Liver (tissue), 9 donors: ENCODE results near the gene MAPRE3. TPM values are rescaled to one million over a fixed set of nuclear protein-coding genes. Genes with fewer than 3 reads are reported as not detected.

ENCODE experiments used
- DNase-seq: peaks from one replicate; pipeline ENCODE4 v3.0.0-alpha.2; 2017; ENCODE audit warnings: low spot score
- H3K27ac ChIP-seq, 2 donors: one replicate each; pipeline ENCODE4 v1.7.0; 2013; ENCODE audit warnings: inconsistent platforms in 2 of 2, low read length in 2 of 2, control low read depth in 1 of 2, low read depth in 1 of 2, mild to moderate bottlenecking in 1 of 2
- H3K27me3 ChIP-seq, 4 donors: one replicate each; pipeline versions ENCODE4 v1.6.1 to v1.7.0; 2013; ENCODE audit warnings: low read length in 3 of 4, inconsistent platforms in 1 of 4, mild to moderate bottlenecking in 1 of 4, moderate library complexity in 1 of 4; ENCODE audit not compliant: control insufficient read depth in 4 of 4, insufficient read depth in 4 of 4
- H3K36me3 ChIP-seq, 4 donors: one replicate each; pipeline versions ENCODE4 v1.6.1 to v1.7.0; 2013; ENCODE audit warnings: low read length in 3 of 4, mild to moderate bottlenecking in 3 of 4, low read depth in 1 of 4, moderate library complexity in 1 of 4; ENCODE audit not compliant: control insufficient read depth in 4 of 4, insufficient read depth in 3 of 4
- H3K4me1 ChIP-seq, 4 donors: one replicate each; pipeline versions ENCODE4 v1.6.1 to v1.7.0; 2013; ENCODE audit warnings: low read length in 3 of 4, mild to moderate bottlenecking in 3 of 4, moderate library complexity in 1 of 4; ENCODE audit not compliant: control insufficient read depth in 4 of 4, insufficient read depth in 4 of 4
- H3K4me3 ChIP-seq, 3 donors: one replicate each; pipeline versions ENCODE4 v1.6.1 to v1.7.0; 2013; ENCODE audit warnings: low read length in 3 of 3, control low read depth in 1 of 3, low read depth in 1 of 3, mild to moderate bottlenecking in 1 of 3
- H3K9ac ChIP-seq, 2 donors: one replicate each; pipeline ENCODE4 v1.7.0; 2013; ENCODE audit warnings: low read length in 2 of 2, mild to moderate bottlenecking in 2 of 2, moderate library complexity in 2 of 2, control low read depth in 1 of 2, low read depth in 1 of 2
- H3K9me3 ChIP-seq, 4 donors: one replicate each; pipeline versions ENCODE4 v1.6.1 to v1.7.0; 2013; ENCODE audit warnings: low read length in 3 of 4; ENCODE audit not compliant: control insufficient read depth in 4 of 4
- EGR1 ChIP-seq, 2 donors: IDR thresholded peaks; 2 replicates each; pipeline ENCODE4 v1.6.1; 2016 to 2018; ENCODE audit warnings: antibody characterized with exemption in 2 of 2, low read depth in 2 of 2
- FOXA1 ChIP-seq: IDR thresholded peaks from 2 replicates; pipeline ENCODE4 v1.6.1; 2016; ENCODE audit warnings: antibody characterized with exemption
- FOXA2 ChIP-seq: IDR thresholded peaks from 2 replicates; pipeline ENCODE4 v1.6.1; 2016; ENCODE audit warnings: antibody characterized with exemption
- HNF4A ChIP-seq, 2 donors: conservative IDR thresholded peaks; 2 replicates each; pipeline ENCODE4 v1.6.1; 2016; ENCODE audit warnings: antibody characterized with exemption in 2 of 2, mild to moderate bottlenecking in 2 of 2
- HNF4G ChIP-seq: IDR thresholded peaks from 2 replicates; pipeline ENCODE4 v1.6.1; 2016; ENCODE audit warnings: antibody characterized with exemption
- JUND ChIP-seq, 2 donors: IDR thresholded peaks; 2 replicates each; pipeline ENCODE4 v1.6.1; 2016; ENCODE audit warnings: antibody characterized with exemption in 2 of 2
- RAD21 ChIP-seq, 2 donors: IDR thresholded peaks; 2 replicates each; pipeline ENCODE4 v1.6.1; 2016; ENCODE audit warnings: antibody characterized with exemption in 2 of 2, mild to moderate bottlenecking in 2 of 2
- RXRA ChIP-seq, 2 donors: IDR thresholded peaks; 2 replicates each; pipeline ENCODE4 v1.6.1; 2017 to 2018; ENCODE audit warnings: antibody characterized with exemption in 2 of 2, mild to moderate bottlenecking in 1 of 2
- SP1 ChIP-seq: IDR thresholded peaks from 2 replicates; pipeline ENCODE4 v1.6.1; 2018; ENCODE audit warnings: antibody characterized with exemption, mild to moderate bottlenecking
- YY1 ChIP-seq: IDR thresholded peaks from 2 replicates; pipeline ENCODE4 v1.6.1; 2016; ENCODE audit warnings: antibody characterized with exemption, mild to moderate bottlenecking
- WGBS: extraction: QIAGEN DNeasy Blood & Tissue Kit; methylation state at CpG from one replicate; pipeline ENCODE4 v1.1.7; 2013; 5-methylcytosine and 5-hydroxymethylcytosine counted together
- polyA plus RNA-seq, 2 donors: library from polyadenylated mRNA; stranded (reverse) in 1 of 2; unstranded in 1 of 2; fragments of 200-250 nt in 1 of 2; fragments of >200 nt in 1 of 2; fragmentation: Nextera tagmentation in 1 of 2; extraction: Ambion mirVana in 1 of 2; gene quantifications; one replicate each; pipeline versions ENCODE4 v1.2.1 to v1.2.3, GENCODE V29; 2013 to 2015
- total RNA-seq, 2 donors: library from RNA; depleted of rRNA; stranded (reverse); fragments of >200 nt; gene quantifications; one replicate each; pipeline ENCODE4 v1.2.3, GENCODE V29; 2014
- TF ChIP-seq, protein P1 (sequence below): IDR thresholded peaks from 2 replicates; pipeline ENCODE4 v1.6.1; 2016; ENCODE audit warnings: antibody characterized with exemption
- TF ChIP-seq, protein P2 (sequence below): fragments of 150-350 bp; IDR thresholded peaks from 2 replicates; pipeline ENCODE4 v1.5.1; 2017; ENCODE audit warnings: improper control_type of control experiment, low read depth, low read length; ENCODE audit not compliant: missing input control
- TF ChIP-seq, protein P3 (sequence below): IDR thresholded peaks from 2 replicates; pipeline ENCODE4 v1.6.1; 2016; ENCODE audit warnings: antibody characterized with exemption, mild to moderate bottlenecking
- TF ChIP-seq, protein P4 (sequence below): IDR thresholded peaks from 2 replicates; pipeline ENCODE4 v1.6.1; 2016; ENCODE audit warnings: antibody characterized with exemption
- TF ChIP-seq, protein P5 (sequence below): IDR thresholded peaks from 2 replicates; pipeline ENCODE4 v1.6.1; 2016; ENCODE audit warnings: antibody characterized with exemption
- donor health status: healthy.
- donor health status: healthy.
- donor health status: healthy.
- donor health status: healthy.
- donor health status: healthy.

Gene MAPRE3
- total and polyA plus RNA-seq, 4 donors: 1.0 to 15.8 (median 9.8) TPM

DNA sequence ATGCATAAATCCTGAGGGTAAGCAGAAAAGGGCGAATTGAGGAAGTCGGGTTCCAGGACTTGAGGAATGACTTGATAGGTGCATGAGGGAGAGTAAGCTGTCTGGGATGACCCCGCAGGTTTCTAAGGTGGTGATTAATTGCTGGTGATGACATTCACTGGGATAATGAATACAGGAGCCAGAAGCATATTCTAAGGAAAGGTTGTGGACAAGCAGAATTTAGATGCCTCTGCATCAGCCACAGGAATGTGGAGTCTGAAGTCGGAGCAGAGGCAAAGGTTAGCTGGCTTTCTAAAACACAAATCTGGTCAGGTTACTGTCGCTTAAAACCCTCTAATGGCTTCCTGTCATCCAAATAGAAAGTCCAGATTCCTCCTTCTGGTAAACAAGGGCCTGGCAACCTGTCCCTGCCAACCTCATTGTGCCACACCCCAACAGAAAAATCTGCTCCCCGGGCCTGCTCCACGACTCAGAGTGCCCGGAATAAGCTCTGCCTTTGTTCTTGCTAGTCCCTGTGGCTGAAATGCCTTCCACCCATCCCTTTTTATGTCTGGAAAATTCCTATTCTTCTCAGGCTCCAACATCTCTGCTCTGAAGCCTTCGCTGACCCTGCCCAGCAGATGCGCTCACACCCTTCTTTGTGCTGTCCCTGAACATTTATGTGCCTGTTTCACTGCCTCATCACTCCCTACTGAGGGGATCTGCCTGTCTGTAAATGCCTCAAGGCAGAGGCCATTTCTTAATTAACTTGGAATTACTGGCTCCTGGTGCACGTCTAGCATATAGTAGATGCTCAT is 51.0 kb downstream of the MAPRE3 start:
- H3K27ac ChIP-seq: peak overlapping the region in 1 of 2 donors; percentile 7
- no peak for DNase-seq
- peaks cover 6 to 31% (median 12%) of the 10 kb centered on the region in 4 donors for H3K36me3 ChIP-seq
- H3K27me3 ChIP-seq: no peaks in the 10 kb centered on the region
- no peaks in the 10 kb centered on the region for H3K9me3 ChIP-seq
- no peak overlapping the region for H3K4me3 ChIP-seq
- peaks cover 17 to 49% (median 41%) of the 10 kb centered on the region in 4 donors for H3K4me1 ChIP-seq
- WGBS: 59% methylated on average over 11 of the region's 11 CpGs
- peak; percentile 45 for TF ChIP-seq SP1
- TF ChIP-seq, protein P1, sequence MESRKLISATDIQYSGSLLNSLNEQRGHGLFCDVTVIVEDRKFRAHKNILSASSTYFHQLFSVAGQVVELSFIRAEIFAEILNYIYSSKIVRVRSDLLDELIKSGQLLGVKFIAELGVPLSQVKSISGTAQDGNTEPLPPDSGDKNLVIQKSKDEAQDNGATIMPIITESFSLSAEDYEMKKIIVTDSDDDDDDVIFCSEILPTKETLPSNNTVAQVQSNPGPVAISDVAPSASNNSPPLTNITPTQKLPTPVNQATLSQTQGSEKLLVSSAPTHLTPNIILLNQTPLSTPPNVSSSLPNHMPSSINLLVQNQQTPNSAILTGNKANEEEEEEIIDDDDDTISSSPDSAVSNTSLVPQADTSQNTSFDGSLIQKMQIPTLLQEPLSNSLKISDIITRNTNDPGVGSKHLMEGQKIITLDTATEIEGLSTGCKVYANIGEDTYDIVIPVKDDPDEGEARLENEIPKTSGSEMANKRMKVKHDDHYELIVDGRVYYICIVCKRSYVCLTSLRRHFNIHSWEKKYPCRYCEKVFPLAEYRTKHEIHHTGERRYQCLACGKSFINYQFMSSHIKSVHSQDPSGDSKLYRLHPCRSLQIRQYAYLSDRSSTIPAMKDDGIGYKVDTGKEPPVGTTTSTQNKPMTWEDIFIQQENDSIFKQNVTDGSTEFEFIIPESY: no peak
- no peak for TF ChIP-seq FOXA1
- TF ChIP-seq, protein P2, sequence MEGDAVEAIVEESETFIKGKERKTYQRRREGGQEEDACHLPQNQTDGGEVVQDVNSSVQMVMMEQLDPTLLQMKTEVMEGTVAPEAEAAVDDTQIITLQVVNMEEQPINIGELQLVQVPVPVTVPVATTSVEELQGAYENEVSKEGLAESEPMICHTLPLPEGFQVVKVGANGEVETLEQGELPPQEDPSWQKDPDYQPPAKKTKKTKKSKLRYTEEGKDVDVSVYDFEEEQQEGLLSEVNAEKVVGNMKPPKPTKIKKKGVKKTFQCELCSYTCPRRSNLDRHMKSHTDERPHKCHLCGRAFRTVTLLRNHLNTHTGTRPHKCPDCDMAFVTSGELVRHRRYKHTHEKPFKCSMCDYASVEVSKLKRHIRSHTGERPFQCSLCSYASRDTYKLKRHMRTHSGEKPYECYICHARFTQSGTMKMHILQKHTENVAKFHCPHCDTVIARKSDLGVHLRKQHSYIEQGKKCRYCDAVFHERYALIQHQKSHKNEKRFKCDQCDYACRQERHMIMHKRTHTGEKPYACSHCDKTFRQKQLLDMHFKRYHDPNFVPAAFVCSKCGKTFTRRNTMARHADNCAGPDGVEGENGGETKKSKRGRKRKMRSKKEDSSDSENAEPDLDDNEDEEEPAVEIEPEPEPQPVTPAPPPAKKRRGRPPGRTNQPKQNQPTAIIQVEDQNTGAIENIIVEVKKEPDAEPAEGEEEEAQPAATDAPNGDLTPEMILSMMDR: no peak
- TF ChIP-seq YY1: peak; percentile 66
- TF ChIP-seq EGR1 (IDR thresholded peaks at IDR 0.05; ENCODE audit: low read depth in 2 of 2): no peak
- peak; percentile 49 to 65 for TF ChIP-seq HNF4A (conservative IDR thresholded peaks at IDR 0.05)
- TF ChIP-seq, protein P3, sequence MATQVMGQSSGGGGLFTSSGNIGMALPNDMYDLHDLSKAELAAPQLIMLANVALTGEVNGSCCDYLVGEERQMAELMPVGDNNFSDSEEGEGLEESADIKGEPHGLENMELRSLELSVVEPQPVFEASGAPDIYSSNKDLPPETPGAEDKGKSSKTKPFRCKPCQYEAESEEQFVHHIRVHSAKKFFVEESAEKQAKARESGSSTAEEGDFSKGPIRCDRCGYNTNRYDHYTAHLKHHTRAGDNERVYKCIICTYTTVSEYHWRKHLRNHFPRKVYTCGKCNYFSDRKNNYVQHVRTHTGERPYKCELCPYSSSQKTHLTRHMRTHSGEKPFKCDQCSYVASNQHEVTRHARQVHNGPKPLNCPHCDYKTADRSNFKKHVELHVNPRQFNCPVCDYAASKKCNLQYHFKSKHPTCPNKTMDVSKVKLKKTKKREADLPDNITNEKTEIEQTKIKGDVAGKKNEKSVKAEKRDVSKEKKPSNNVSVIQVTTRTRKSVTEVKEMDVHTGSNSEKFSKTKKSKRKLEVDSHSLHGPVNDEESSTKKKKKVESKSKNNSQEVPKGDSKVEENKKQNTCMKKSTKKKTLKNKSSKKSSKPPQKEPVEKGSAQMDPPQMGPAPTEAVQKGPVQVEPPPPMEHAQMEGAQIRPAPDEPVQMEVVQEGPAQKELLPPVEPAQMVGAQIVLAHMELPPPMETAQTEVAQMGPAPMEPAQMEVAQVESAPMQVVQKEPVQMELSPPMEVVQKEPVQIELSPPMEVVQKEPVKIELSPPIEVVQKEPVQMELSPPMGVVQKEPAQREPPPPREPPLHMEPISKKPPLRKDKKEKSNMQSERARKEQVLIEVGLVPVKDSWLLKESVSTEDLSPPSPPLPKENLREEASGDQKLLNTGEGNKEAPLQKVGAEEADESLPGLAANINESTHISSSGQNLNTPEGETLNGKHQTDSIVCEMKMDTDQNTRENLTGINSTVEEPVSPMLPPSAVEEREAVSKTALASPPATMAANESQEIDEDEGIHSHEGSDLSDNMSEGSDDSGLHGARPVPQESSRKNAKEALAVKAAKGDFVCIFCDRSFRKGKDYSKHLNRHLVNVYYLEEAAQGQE: no peak
- TF ChIP-seq RAD21 (IDR thresholded peaks at IDR 0.05): no peak
- TF ChIP-seq, protein P4, sequence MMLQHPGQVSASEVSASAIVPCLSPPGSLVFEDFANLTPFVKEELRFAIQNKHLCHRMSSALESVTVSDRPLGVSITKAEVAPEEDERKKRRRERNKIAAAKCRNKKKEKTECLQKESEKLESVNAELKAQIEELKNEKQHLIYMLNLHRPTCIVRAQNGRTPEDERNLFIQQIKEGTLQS: no peak
- TF ChIP-seq FOXA2: peak; percentile 34
- TF ChIP-seq RXRA (IDR thresholded peaks at IDR 0.05): peak; percentile 15 to 44
- TF ChIP-seq JUND (IDR thresholded peaks at IDR 0.05): no peak
- TF ChIP-seq, protein P5, sequence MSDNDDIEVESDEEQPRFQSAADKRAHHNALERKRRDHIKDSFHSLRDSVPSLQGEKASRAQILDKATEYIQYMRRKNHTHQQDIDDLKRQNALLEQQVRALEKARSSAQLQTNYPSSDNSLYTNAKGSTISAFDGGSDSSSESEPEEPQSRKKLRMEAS: no peak
- TF ChIP-seq HNF4G: no peak
- H3K9ac ChIP-seq: no peak overlapping the region
